SK-N-MC (cell line): Measurements from ENCODE around the gene INSC.

Source experiments
- EZH2 ChIP-seq: fragments of 200-600 bp; sonication (generic); IDR thresholded peaks from one replicate; pipeline ENCODE4 v1.6.1; 2017; ENCODE audit warnings: antibody characterized with exemption
- POLR2AphosphoS5 ChIP-seq: IDR thresholded peaks from 2 replicates; pipeline ENCODE4 v1.6.1; 2012; ENCODE audit warnings: mild to moderate bottlenecking, low read depth, low read length, borderline replicate concordance

GRCh38 chr11:15208378-15209222 is 93.9 kb downstream of the INSC start:
- no peak for TF ChIP-seq EZH2
- TF ChIP-seq POLR2AphosphoS5 = no peak
